GM18868 (cell line): ENCODE results near the gene GDPD5.
"Not testable (repeated sequence)": the region's sequence is repeated elsewhere in the genome, so short reads cannot be mapped to it uniquely, and the experiment has no call there.

Experiments
- ATAC-seq: cut with Tn5 transposase; IDR thresholded peaks from one replicate; pipeline ENCODE4 v1.9.1; 2021; ENCODE audit warnings: mild to moderate bottlenecking, moderate library complexity; ENCODE audit not compliant: unreplicated experiment

The GDPD5 gene

DNA sequence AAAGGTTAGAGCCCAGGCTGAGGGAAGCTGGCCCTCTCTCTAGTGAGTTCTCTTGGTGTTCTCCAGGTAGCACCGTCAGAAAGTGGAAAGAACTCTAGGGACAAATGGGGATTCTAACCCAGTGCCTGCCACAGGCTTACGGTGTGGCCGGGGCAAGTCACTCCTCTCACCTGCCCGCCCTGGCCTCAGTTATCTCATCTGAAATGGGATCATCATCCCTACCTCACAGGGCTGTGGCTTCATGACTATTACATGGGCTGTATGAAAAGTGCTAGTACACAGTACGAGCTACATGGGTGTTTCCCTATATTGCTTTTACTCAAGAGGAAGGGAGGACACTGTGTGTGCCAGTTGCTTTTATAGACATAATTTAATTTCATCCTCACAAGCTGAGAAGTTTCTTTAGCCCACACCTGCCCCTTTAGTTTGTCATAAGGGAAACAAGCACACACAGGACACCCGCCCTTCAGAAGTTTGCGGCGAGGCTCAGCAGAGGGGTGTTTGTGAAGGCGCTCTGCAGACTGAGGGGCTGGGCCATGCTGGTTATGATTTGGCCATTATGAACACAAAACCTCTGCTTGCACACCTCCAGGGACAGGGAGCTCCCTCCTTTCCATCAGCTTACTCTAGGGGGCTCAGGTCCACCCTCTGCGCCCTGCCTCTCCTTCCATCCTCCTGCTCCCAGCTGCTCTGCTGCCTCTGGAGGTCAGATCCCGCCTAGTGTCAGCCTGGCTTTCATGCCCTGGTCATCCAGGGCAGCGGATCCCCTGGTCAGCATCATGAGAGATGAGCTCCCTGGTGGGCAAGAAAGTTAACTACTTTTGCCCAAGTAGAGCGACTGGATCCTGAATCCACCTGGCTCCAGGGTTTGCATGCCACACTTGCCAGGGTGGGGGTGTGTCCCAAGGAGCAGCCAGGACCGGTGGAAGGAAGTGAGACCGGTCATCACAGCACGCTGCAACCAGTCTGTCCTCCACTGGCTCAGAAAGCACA is 93.9 kb downstream of the GDPD5 start:
- no peak for ATAC-seq

DNA sequence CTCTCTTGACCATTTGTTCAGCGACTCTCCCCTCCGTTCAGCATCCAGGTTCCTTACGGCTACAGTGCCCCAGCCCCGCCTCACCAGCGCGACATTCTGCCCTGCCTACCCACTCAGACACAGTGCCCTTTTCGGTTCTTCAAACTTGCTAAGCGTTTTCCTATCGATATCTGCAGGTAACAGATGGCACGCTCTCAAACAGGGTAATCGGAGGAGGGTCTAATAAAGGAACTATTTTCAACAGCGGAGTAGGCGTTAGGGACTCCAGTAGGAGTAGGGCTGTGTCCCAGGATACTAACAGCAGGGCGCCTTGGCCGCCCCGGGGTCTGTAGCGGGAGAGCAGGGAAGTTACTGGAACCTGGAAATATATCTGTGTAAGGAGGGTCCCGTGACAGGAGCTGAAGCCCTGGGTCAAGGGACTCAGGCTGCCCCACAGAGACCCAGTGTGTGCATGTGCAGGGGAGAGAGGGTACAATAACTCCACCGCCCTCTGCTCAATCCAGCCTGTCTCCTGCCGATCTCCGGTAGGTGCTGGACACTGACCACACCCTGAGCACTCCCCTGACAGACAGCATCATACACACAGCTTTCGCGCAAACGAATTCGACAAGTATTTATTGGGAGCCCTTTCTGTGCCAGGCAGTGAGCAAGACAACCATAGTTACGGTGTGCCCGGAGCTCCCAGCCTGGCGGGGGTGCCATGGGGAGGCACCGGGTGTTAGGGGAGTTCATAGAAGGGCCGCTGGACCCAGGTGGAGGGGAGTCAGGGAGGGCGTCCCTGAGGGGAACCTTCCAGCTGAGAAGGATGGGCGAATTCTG is 94.8 kb downstream of the GDPD5 start:
- ATAC-seq = no peak

DNA sequence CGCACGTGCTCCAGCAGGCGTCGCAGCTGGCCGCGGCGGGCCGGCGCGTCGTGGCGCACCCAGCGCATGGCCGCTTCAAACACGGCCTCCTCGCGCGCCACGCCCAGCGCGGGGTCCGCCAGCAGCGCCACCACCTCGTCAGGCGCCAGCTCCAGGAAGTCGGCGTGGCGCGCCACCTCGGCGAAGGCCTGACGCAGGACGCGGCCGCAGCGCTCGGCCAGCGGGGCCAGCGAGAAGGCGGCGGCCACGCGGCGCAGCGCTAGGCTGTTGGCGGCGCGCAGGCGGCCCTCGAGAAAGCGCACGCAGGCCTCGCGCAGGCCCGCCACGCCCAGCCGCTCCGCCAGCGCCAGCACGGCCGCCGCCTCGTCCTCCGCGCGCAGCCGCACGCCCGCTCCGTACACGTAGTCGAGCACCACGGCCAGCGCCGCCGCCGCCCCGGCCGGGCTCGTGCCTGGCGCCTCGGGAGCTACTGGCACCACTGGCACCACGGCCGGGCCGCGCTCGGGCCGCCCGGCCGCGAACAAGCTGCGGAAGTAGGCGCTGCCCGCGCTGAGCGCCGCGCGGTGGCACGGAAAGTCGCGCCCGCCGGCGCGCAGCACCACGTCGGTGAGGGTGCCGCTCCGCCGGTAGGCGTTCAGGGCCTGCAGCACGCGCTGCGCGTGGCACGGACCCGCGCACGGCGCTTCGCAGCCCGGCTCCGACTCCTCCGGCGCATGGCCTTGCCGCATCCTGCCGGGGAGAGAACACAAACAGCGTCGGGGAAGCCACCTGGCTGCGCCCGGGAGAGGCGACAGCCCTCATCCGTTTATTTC is 95.6 kb downstream of the GDPD5 start:
- ATAC-seq = no peak

DNA sequence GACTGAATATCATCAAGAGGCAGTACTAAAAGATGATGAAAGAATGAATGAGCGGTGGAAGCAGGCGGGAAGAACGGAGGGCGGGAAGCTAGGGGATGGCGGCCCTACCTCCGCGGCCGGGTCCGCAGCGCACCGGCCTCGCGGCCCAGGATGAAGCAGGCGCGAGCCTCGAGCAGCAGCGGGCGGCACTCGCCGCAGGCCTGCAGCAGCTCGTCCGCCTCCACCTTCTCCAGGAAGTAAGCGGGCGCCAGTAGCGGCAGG is 96.2 kb downstream of the GDPD5 start:
- ATAC-seq = no peak

DNA sequence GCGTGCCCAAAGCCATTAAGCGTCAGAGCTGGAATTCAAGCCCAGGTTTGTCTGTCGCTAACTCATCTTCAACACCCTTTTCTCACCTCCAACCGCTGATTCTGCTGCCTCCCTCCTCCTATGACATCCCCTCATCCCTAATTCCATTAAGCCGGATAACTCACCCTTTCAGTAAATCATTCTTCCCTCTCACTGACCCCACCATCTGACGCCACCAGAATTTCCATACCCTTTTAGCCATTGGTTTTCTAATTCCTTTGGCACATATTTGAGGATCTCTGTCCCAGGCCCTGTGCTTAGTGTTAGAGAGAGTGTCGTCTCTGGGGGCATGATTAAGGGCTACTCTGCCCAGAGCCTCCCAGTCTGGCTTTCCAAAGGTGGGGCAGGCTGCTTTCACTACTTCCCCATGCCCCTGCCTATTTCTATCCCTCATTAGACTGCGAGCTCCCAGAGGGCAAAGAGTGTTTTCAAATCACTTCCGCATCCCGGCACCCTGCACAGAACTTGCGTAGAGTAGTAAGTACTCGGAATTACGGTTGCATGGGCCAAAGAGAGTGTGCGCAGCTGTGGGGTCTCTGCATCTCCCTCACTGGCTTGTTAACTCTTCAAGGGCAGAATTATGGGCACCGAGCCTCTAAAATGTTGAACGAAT is 96.6 kb downstream of the GDPD5 start:
- no peak for ATAC-seq

DNA sequence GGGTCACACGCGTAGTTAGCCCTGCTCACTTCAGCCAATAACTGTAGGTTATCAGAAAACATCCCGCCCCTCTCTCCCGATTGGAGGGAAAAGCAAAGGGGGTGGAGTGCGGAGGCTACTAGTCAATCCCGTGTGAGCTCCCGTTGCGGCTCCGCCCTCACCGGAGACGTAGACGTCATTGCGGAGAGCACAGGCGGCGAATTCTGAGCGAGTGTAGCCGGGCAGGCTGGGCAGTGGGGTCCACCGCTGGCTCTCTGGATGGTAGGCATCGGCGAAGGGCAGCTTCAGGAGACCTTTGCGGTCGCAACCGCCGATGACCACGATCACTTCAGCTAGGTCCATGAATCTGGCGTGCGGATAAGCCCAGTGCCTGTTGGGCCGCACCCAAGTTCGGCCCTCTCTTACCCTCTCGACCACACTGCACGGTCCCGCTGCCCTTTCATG is 97.4 kb downstream of the GDPD5 start:
- no peak for ATAC-seq

DNA sequence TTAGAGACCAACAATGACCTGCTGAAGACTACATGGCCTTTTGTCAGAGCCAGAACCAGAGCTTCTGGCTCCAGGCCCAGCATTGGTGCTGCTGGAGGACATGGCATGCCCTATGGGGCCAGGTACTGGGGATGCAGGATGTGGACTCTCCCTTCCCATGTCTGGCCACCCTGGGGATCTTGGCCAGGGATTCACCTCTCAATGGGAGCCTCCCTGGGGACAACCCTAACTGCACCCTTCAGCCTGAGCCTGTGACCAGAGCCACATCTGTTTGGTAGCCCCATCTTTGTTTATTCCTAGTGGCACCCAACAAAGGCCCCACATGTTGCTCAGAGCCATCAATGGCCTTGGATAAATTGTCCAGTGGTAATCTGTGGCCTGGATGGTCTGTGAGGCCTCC is 98.6 kb downstream of the GDPD5 start:
- ATAC-seq = no peak

DNA sequence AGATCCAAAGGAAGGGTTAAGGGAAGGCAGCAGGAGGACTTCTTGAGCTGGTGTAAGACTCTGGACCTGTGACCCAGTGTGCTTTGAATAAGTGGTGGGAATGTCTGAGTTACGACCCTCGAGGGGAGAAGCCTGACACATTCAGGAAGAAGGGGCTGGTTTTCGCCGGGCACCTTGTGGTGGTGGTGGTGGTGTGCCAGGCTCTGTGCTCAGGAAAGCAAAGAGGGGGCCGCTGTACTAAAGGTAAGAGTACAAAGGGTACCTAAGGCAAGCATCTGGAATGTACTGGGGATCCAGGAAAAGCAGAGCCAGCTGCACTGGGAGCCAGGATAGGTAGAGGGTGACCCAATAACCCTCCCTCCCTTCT is 99.0 kb downstream of the GDPD5 start:
- no peak for ATAC-seq

DNA sequence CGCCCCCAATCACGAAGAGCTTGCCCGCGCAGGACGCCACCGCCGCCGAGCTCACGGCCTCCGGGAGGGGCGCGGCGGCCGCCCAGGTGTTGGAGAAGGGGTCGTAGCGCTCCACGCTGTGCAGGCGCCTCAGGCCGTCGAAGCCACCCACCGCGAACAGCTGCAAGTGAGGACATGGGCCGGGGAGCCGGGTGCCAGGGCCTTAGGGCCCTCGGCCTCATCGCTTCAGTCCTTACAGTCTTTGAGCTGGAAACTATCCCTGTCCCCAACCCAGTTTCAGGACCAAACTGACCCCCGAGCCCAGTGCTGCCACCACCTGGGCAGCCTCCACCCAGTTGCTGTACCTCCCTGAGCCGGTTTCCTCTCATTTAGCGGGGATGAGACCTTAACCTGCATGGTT is 100.3 kb downstream of the GDPD5 start:
- no peak for ATAC-seq

DNA sequence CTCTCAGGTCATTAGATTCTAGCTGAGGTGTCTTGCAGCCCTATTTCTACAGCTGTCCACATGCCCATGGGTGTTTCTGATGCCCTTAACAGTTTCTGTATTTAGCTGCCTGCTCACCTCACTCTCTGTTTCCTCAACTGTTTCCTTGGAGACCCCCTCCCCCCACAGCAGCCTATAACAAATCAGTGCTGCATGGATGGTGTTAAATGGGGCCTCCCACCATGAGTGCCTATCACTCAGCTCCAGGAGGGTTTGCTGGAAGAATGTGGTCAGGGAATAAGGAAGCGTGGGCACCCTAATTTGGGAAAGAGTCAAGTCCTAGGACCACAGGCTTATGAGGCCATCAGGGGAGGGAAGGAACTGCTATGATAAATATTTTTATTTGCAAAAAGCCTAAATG is 101.3 kb downstream of the GDPD5 start:
- no peak for ATAC-seq

DNA sequence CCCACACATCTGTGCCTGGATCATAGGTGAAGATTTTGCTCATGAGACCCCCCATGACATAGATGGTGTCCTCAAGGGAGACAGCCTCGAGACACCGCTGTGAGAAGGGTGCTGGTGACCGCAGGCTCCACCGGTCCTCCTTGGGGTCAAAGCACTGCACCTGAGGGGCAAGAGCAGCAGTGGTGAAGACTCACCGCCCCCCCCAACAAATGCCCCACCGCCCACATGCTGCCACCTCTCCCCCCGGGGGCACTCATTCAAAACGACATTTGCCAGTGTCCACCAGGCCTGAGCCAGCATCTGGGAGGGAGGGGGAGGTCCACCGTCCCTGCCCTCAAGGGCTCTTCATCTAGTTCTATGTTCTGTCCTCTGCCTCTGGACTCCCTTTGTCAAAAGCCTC is 102.0 kb downstream of the GDPD5 start:
- ATAC-seq = no peak

DNA sequence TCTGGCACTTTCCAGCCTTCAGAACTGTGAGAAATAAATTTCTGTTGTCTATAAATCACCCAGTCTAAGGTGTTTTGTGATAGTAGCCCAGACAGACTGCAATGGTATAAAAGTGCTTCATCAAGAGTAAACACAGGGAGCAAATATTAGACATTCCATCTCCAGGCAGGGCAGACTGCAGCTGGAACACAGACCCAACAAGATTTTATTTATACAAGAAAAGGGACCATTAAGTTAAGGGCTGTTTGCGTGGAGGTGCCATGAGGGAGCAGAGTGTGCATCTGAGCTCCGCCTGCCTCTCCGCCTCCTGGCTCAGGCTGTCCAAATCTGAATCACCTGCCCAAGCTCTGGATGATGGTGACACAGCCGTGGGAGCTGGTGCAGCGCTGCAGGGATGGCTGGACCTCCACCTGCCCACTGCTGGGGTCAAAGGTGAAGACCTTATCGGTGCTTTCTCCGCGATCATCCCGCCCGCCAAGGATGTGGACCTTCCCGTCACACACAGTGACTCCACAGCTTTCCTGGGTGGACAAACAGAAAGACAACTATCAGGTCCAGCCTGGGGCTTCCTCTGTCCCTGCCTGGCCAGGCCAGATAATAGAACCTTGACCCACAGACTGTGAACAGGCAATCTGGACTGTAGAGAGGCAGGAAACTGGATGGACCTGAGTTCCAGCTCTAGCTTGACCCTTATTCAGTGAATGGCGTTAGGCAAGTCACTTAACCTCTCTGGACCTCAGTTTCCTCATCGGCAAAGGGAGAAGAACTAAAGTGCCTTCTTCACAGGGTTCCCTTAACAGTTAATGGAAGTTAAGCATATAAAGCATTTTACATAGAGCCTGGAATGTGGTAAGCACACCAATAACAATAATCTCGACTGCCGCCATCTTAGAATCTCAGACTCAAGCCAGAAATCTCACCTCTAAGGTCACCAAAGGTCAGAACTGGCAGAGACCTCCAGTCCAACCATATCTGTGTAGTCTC is 103.2 kb downstream of the GDPD5 start:
- ATAC-seq = no peak

DNA sequence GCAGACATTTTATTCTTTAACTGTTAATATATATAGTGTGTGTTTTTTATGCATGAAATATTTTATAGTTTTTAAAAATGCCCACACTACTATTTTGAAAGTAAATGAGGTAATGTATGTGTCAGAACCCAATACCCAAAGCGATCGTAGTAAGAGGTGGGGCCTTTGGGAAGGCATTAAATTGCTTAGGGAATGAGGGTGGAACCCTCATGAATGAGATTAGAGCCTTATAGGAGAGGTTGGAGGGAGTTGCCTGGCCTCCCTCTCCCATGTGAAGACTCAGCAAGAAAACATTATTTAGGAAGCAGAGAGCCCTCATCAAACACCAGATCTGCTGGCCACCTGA is 103.9 kb downstream of the GDPD5 start:
- no peak for ATAC-seq

DNA sequence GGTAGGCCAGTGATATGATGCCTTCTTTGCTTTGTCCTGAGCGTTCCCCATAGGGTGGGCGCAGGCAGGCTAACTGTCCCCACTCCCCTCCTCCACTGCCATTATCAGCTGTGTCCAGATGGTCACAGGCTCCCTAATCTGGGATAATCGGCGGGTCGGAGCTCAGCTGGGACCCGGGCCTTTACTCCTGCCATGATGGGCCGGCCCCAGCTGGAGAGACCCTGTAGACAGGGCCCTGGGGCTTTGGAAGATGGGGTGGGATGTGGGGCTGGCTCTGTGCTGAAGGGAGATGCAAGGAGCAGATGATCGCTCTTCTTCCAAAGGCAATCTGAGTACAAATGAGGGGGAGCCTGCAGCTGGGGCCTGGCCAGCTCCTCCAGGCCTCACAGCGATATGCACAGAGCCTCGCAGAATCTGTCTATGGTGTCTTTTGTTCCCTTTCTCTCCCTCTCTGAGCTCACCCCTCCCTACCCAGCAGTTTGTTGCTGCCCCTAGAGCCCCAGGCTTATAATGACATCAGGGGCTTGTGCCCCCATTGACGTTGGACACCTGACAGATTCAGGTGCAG is 104.6 kb downstream of the GDPD5 start:
- ATAC-seq = no peak

DNA sequence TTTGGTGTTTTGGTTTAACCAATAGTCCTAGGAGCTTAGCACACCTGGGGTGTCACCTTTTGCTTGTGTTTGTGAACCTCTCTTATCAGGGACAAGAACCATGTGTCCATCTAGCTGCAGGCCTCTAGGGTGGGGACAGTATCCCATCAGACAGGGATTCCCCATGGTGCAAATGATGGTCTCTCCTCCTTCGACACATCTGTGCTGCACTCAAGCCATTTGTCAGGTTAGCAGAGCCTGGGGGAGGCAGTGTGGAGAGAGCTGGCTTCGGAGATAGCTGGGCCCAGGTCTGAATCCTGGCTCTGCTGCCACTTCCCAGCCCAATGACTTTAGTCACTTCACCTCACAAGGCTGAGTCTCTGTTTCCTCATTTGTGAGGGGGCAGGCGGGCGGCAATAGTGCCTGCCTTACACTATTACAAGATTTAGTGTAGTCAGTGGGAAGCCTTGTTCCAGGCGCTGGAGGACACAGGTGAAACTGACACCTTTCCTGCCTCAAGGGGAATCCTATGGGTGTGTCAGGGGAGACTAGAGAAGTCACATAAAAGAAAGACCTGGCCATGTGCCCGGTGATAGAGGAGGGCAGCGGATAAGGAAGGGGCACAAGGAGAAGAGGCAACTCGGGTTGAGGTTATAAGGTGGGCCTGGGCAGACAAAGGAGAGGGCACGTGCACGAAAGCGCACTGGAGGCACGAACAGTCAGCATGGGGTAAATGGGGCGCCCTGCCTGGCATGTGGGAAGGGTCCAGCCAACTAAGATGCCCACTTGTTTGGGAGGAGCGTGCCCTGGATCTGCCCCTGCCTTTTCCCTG is 105.3 kb downstream of the GDPD5 start:
- no peak for ATAC-seq

DNA sequence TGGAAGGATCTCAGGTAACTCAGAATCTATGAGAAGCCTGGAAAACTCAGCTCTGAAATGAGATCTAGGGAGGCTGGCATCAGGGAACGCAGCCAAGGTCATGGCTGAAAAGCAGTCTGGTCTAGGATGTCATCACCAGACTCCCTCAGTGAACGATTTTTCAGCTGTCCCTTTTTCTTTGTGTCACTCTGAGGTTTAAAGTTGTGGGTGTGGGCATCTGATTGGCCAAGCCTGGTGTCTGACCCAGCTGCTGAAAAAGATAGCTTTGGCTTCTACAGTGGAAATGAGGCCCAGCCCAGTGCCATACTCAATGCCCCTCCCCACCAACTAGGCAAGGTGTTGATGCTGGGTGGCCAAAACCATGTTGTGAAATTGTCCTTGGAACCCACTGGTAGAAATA is 111.9 kb downstream of the GDPD5 start:
- ATAC-seq = no peak

DNA sequence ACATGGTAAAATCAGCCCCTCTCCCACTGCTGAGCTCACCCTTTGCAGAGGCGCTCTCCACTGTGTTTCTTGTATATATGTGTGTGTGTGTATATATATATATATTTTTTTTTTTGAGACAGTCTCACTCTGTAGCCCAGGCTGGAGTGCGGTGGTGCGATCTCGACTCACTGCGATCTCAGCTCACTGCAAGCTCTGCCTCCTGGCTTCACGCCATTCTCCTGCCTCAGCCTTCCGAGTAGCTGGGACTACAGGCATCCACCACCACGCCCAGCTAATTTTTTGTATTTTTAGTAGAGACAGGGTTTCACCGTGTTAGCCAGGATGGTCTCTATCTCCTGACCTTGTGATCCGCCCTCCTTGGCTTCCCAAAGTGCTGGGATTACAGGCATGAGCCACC is 112.6 kb downstream of the GDPD5 start:
- not testable (repeated sequence) for ATAC-seq

DNA sequence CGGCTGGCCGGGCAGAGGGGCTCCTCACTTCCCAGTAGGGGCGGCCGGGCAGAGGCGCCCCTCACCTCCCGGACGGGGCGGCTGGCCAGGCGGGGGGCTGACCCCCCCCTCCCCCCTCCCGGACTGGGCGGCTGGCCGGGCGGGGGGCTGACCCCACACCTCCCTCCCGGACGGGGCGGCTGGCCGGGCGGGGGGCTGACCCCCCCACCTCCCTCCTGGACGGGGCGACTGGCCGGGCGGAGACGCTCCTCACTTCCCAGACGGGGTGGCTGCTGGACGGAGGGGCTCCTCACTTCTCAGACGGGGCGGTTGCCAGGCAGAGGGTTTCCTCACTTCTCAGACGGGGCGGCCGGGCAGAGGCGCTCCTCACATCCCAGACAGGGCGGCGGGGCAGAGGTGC is 115.8 kb downstream of the GDPD5 start:
- ATAC-seq = not testable (repeated sequence)

DNA sequence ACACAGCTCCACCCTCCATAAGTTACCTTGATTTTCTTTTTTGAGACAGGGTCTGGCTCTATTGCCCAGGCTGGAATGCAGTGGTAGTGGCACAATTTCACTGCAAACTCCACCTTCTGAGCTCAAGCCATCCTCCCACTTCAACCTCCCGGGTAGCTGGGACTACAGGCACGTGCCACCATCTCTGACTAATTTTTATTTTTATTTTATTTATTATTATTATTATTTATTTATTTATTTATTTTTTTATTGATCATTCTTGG is 116.9 kb downstream of the GDPD5 start:
- ATAC-seq = no peak
